ENCODE measurements around the gene ZNRD2.

GRCh38 chr11:65528819-65529350 lies 41.4 kb upstream of the ZNRD2 start:
- TF ChIP-seq SUZ12 (IDR thresholded peaks at IDR 0.05; ENCODE audit: extremely low read depth, insufficient read depth, insufficient read length) (no peak), YY1 (IDR thresholded peaks at IDR 0.05; ENCODE audit: insufficient read depth, insufficient read length) (no peak)
